SK-N-MC (cell line): Measurements from ENCODE around the gene LIME1.

ENCODE experiments used
- DNase-seq: peaks from one replicate; pipeline ENCODE4 v3.0.0-alpha.2; 2011; ENCODE audit warnings: low read depth, low spot score
- H3K27ac ChIP-seq: fragments of 200-600 bp; sonication (generic); 2 replicates; pipeline ENCODE4 v1.5.1; 2016; ENCODE audit warnings: mixed run types
- H3K36me3 ChIP-seq: fragments of 200-600 bp; sonication (generic); 2 replicates; pipeline ENCODE4 v1.6.1; 2017; ENCODE audit warnings: antibody characterized with exemption, low read length, mixed read lengths; ENCODE audit not compliant: insufficient read depth
- H3K4me3 ChIP-seq: fragments of 200-600 bp; sonication (generic); 2 replicates; pipeline ENCODE4 v1.5.1; 2016
- H3K9ac ChIP-seq: fragments of 200-600 bp; sonication (generic); 2 replicates; pipeline ENCODE4 v1.8.0; 2017; ENCODE audit warnings: mixed run types, mixed read lengths; ENCODE audit not compliant: insufficient read length
- H3K9me3 ChIP-seq: fragments of 200-600 bp; sonication (generic); 2 replicates; pipeline ENCODE4 v1.6.1; 2017; ENCODE audit warnings: low read depth, mild to moderate bottlenecking, antibody characterized with exemption, low read length, moderate library complexity, mixed read lengths
- EZH2 ChIP-seq: fragments of 200-600 bp; sonication (generic); IDR thresholded peaks from one replicate; pipeline ENCODE4 v1.6.1; 2017; ENCODE audit warnings: antibody characterized with exemption
- FOXP2 ChIP-seq: optimal IDR thresholded peaks from 2 replicates; pipeline ENCODE3; 2011; ENCODE audit warnings: mild to moderate bottlenecking, moderate library complexity; ENCODE audit not compliant: insufficient read depth; ENCODE audit errors: extremely low read length, control extremely low read depth
- POLR2AphosphoS5 ChIP-seq: IDR thresholded peaks from 2 replicates; pipeline ENCODE4 v1.6.1; 2012; ENCODE audit warnings: mild to moderate bottlenecking, low read depth, low read length, borderline replicate concordance

Gene LIME1

DNA sequence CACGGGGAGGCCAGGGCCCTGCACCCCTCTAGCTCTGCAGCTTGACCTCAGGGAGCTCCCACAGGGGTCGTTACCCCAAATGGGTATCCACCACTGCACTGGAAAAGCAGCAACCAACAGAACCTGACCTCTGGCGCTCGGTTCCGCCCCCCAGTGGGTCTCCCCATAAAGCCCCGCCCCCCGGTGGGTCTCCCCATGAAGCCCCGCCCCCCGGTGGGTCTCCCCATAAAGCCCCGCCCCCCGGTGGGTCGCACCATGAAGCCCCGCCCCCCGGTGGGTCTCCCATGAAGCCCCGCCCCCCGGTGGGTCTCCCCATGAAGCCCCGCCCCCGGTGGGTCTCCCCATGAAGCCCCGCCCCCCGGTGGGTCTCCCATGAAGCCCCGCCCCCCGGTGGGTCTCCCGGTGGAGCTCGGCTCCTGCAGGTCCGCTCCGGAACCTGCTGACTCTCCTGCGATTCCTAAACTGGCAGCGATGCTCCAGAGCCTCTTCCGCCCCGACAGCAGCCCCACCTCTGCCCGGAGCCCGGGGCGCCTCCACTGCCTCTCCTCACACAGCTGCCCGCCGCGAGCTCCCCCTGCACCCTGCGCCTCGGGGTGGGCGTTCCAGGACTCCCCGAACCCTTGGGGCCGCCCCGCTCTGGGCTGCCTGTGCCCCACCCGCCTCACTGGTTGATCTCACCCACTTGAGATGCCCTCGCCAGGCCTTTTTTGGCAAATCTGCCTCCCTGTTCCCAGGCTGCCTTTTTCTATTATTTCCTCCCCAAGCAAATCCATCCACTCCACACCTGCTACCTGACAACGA lies 15.2 kb downstream of the LIME1 start:
- Histone ChIP-seq H3K9ac (no peak overlapping the region), H3K27ac (no peak overlapping the region), H3K4me3 (no peak overlapping the region), H3K9me3 (no peaks in the 10 kb centered on the region), H3K36me3 (no peaks in the 10 kb centered on the region)
- TF ChIP-seq POLR2AphosphoS5 (no peak), FOXP2 (no peak)
- no peak for DNase-seq

DNA sequence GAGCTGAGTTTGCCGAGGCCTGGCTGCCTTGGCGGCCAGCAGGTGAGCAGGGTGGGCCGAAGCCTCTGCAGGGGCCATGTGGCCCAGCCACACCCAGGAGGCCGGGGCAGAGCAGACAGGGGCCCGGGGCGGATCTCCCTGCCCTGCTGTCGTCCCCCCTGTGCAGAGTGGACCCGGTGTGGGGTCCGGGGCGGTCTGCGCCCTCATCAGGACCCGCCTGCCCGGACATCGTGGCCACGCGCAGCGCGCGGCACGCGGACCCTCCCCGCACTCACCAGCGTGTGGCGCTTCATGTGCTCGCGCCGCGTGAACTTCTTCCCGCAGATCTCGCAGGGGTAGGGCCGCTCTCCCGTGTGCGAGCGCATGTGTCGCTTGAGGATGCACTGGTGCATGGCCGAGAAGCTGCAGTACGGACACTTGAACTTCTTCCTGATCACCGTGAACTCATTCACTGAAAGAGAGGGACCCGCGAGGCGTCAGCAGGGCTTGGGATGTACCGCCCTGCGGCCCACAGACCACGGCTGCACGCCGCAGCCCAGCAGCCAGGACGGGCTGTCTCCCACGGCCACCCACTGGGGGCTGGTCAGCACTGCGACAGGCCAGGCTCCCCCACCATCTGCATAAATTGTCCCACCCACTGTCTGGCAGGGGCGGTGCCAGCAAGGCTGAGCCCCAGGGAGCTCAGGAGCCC lies 16.1 kb downstream of the LIME1 start:
- Histone ChIP-seq H3K9me3 (no peaks in the 10 kb centered on the region), H3K36me3 (no peaks in the 10 kb centered on the region), H3K9ac (no peak overlapping the region), H3K4me3 (no peak overlapping the region), H3K27ac (no peak overlapping the region)
- DNase-seq = no peak
- TF ChIP-seq EZH2 = no peak
- no peak for TF ChIP-seq FOXP2
- no peak for TF ChIP-seq POLR2AphosphoS5

DNA sequence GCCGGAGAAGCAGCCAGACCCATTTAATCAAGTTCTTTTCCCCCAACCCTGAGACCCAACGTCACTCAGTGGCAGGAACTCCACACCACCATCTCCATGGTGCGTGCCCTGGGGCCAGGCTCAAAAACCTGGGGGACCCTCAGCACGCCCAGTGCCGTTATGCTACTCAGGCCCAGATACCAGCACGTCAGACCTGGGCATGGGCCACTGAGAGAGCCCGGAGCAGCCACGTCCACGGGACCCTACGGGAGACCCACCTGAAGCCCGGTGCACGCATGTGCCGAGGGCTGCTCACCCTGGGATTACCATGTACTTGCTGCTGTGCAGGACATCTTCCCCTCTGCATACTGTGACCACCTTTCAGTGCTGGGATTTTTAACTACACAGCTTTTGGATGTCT lies 16.9 kb downstream of the LIME1 start:
- no peak for TF ChIP-seq POLR2AphosphoS5
- no peak for TF ChIP-seq FOXP2
- no peak for TF ChIP-seq EZH2

DNA sequence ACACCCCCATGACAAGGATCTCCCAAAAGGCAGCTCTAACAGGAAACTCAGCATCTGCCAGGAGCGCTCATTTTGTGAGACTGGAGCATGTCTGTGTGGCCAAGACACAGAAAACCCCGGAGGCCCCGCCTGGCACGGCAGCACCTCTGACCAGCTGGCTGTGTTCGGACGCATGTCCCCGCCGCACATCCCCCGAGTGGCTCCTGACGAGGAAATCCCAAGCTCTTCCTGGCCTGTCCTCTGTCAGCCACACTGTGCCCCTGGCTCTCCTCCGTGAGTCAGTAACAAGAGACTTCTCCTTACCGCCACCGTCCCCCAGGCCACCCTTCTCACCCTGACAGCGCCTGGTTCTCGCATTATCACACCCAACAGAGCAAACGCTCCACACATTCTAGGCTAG lies 17.5 kb downstream of the LIME1 start:
- H3K9ac ChIP-seq = no peak overlapping the region
- no peaks in the 10 kb centered on the region for H3K36me3 ChIP-seq

More for the DNA sequence above, 16.9 kb downstream of the LIME1 start:
- no peak overlapping the region for H3K4me3 ChIP-seq
- no peaks in the 10 kb centered on the region for H3K36me3 ChIP-seq
- DNase-seq = no peak
- no peak overlapping the region for H3K9ac ChIP-seq
- no peaks in the 10 kb centered on the region for H3K9me3 ChIP-seq
- H3K27ac ChIP-seq = no peak overlapping the region

DNA sequence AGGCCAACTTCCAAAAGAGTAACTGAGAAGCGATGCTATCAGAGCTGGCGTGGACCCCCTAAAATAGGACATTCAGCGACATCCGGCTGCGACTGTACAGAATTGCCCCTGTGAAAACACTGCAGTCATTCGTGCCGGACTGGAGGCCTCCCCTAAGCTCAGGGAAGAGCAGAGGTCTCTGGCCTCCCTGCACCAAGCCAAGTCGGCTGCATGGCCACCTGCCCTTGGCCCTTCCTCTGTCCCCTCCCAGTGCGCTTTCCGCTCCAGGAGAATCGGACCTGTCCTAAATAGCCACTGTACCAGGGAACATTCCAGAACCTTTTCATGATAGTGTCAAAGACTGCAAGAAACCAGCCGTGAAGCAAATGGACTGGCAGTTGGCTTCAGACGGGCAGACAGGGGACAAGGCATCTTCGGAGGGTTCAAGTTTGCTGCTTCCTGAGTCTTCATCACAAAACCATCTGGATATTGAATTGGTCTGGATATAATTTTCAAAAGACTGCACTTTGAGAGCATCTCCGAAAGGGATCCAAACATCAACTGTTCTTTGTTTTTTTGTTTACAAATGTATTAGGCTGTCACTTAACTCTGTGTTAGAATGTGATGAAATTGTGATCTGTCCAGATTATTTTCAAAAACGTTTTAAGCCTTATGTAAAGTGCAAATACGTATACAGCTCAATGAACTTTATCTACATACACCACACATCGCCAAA lies 19.6 kb downstream of the LIME1 start:
- H3K4me3 ChIP-seq = no peak overlapping the region
- no peak overlapping the region for H3K9ac ChIP-seq
- TF ChIP-seq POLR2AphosphoS5 = no peak
- H3K27ac ChIP-seq = no peak overlapping the region
- H3K9me3 ChIP-seq = no peaks in the 10 kb centered on the region
- DNase-seq = no peak
- no peaks in the 10 kb centered on the region for H3K36me3 ChIP-seq

More for the DNA sequence above, 17.5 kb downstream of the LIME1 start:
- DNase-seq = no peak
- no peak overlapping the region for H3K27ac ChIP-seq
- TF ChIP-seq FOXP2 (no peak), EZH2 (no peak), POLR2AphosphoS5 (no peak)
- H3K4me3 ChIP-seq = no peak overlapping the region
- no peaks in the 10 kb centered on the region for H3K9me3 ChIP-seq

DNA sequence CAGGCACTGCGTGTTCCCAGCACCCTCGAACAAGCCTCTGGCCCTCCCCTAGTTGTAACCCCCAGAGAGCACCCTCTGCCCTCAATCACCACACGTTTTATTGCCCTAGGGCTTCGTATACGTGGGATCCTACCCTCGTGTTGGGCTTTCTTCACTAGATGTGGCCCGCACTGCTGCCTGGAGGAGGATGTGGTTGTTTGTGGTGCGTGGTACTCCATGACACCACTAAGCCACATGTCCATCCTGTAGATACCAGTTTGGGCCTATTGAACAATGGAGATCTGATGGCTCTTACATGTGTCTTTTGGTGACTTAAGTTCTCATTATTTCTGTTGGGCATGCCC lies 20.2 kb downstream of the LIME1 start:
- DNase-seq = no peak
- Histone ChIP-seq H3K4me3 (no peak overlapping the region), H3K36me3 (no peaks in the 10 kb centered on the region), H3K9ac (no peak overlapping the region), H3K27ac (no peak overlapping the region), H3K9me3 (no peaks in the 10 kb centered on the region)
- TF ChIP-seq POLR2AphosphoS5 (no peak), FOXP2 (no peak), EZH2 (no peak)

DNA sequence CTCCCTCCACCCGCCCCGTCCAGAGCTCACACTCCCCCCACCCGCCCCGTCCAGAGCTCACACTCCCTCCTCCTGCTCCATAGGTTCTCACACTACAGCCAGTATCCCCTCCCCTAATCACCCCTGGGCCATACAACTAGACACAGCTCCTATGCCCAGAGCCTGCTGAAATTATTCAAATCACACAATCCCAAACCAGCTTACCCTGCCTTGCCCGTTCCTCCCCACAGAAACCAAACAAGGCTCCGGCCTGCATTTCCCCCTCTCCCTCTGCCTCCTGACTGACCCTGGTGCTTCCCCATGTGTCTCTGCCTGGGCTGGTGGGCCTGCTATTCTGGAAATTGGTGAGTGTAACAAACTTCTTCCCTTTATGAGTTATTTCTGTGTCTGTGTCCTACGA lies 21.7 kb downstream of the LIME1 start:
- H3K27ac ChIP-seq = no peak overlapping the region
- no peak for TF ChIP-seq EZH2
- DNase-seq = no peak
- H3K36me3 ChIP-seq = no peaks in the 10 kb centered on the region
- H3K9me3 ChIP-seq = no peaks in the 10 kb centered on the region
- no peak overlapping the region for H3K4me3 ChIP-seq
- no peak overlapping the region for H3K9ac ChIP-seq

DNA sequence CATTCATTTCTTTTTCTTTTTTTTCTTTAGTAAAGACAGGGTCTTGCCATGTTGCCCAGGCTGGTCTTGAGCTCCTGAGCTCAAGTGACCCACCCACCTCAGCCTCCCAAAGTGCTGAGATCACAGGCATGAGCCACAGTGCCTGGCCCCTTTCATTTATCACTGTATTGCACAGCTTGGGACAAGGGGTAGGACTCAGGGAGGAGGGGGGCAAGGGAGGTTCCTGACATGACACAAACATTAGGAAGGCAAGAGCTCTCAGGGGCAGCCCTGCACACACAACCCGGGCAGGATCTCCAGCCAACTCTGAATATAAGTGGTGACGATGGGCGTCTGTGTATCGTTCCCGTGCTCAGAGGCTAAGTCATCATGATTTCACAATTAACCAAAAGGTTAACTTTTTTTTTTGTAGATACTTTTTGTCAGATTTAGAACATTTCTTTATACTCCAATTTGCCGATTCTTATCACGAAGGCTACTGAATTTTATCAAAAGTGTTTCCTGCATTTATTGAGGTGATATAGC lies 23.0 kb downstream of the LIME1 start:
- no peaks in the 10 kb centered on the region for H3K9me3 ChIP-seq
- H3K9ac ChIP-seq = no peak overlapping the region
- no peak for TF ChIP-seq FOXP2
- no peak for TF ChIP-seq POLR2AphosphoS5
- no peak overlapping the region for H3K4me3 ChIP-seq
- no peaks in the 10 kb centered on the region for H3K36me3 ChIP-seq
- no peak overlapping the region for H3K27ac ChIP-seq
- DNase-seq = no peak
